HG02884 (cell line): Measurements from ENCODE around the gene SETD1B.
"Not testable (repeated sequence)": the region's sequence is repeated elsewhere in the genome, so short reads cannot be mapped to it uniquely, and the experiment has no call there.

ENCODE experiments used
- ATAC-seq: cut with Tn5 transposase; IDR thresholded peaks from one replicate; pipeline ENCODE4 v1.9.1; 2021; ENCODE audit warnings: mild to moderate bottlenecking, moderate library complexity; ENCODE audit not compliant: unreplicated experiment

The SETD1B gene

GRCh38 chr12:121845701-121846100, 41.9 kb downstream of the SETD1B start:
- ATAC-seq: no peak

DNA sequence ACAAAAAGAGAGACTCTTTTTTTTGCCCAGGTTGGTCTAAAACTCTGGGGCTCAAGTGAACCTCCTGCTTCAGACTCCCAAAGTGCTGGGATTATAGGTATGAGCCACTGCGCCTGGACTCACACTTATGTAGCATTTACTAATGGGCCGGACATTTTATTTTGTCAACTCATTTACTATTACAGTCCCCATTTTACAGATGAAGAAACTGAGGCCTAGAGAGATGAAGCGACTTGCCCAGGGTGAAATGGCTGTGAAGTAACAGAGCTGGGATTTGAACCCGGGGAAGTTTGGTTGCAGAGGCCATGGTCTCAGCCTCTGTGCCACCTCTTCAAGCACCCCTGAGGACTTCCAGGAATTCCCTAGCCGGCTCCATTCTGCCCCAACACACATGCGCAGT, 45.4 kb downstream of the SETD1B start:
- no peak for ATAC-seq

DNA sequence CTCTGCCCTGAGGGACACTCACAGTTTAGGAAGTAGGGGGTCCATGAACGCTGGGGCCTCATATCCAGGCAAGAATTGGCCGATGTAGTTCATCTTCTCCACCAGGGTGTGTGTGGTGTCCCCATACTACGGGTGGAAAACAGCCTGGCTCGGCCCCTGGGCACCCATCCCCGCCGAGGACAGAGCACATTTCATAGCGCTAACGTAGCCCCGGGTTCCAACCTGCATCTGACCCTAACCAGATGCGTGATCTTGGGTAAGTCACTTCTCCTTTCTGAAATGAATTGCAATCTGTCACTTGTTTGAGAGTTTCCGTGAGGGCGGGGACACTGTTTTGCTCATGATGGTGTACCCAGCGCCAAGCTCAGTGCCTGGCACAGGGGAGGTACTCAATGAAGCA, 45.9 kb downstream of the SETD1B start:
- no peak for ATAC-seq

- not testable (repeated sequence) for ATAC-seq
Observed at GRCh38 chr12:121852392-121852791, 48.6 kb downstream of the SETD1B start.

- ATAC-seq: no peak
Observed at GRCh38 chr12:121857322-121858246, 53.8 kb downstream of the SETD1B start.

- no peak for ATAC-seq
Observed at GRCh38 chr12:121858318-121858661, 54.5 kb downstream of the SETD1B start.

DNA sequence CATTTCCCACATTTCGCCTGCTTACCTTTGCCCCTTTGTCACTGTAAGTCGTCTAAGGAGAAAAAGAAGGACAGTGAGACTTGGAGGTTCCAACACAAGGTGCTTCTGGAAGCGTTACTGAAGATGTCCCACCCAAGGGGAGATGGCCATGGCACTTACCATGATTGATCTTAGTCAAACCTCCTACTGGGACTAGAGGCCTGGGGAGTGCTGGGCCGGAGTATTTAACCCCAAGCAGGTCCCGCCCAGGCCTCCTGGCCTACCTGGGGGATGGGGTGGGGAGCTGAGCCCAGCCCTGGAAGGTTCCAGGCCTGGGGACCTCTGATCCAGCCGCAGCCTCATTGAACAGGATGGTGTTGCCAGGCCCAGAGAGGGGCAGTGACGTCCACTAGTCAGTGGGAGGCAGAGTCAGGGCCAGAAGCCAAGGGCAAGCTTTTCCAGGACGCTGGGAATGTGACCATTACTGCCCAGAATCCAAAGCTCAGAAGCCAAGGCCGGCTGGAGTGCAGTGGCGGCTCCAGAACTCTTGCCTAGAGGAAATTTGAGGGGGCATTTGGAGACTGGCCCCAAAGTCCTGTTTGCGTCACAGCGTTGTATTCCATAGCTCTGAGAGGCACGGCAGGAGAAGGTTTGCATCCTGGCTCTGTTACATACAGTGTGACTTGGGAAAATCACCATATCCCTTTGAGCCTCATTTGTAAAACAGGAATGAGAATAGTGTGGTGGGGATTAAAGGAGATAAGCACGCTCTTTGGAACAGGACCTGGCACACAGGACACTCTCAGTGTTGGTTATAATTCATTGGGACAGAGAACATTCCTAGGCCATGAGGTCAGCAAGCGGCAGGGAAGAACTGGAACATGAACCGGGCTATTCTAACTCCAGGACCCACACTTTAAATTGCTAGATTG, 55.1 kb downstream of the SETD1B start, which contains the start of gene HPD:
TSS of gene HPD (minus strand) at position 198 of the 911 bp plus-strand sequence. CDS start at position 162, 36 bp downstream.
- ATAC-seq: no peak

DNA sequence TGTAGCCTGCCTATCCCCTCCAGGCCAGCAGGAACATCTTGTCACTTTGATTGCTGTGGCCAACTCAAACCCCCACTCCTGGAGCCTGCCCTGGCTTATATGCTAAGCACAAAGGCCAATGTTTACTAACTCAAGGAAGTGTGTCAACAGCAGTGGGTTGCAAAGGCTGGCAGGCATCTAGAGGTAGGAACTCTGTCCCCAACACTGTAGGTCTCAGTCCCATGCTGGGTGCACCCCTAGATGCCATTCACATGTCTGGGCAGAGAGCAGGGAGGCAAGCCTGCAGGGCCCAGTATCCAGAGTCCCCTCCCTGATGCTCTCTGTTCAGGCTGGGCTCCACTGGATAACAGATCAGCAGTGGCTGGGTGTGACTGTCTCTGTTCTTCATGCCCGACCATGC, 56.4 kb downstream of the SETD1B start:
- no peak for ATAC-seq

DNA sequence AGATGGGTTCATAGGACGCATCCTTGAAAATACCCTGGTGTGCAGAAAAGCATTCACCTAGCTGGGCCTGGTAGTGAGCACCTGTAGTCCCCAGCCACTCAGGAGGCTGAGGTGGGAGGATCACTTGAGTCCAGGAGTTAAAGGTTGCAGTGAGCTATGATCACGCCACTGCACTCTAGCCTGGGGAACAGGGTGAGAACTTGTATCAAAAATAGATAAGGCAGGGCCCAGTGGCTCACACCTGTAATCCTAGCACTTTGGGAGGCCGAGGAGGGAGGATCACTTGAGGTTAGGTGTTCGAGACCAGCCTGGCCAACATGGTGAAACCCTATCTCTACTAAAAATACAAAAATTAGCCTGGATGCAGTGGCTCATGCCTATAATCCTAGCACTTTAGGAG, 56.9 kb downstream of the SETD1B start:
- ATAC-seq: not testable (repeated sequence)

- ATAC-seq: no peak
Observed at GRCh38 chr12:121861636-121862254, 57.9 kb downstream of the SETD1B start.

DNA sequence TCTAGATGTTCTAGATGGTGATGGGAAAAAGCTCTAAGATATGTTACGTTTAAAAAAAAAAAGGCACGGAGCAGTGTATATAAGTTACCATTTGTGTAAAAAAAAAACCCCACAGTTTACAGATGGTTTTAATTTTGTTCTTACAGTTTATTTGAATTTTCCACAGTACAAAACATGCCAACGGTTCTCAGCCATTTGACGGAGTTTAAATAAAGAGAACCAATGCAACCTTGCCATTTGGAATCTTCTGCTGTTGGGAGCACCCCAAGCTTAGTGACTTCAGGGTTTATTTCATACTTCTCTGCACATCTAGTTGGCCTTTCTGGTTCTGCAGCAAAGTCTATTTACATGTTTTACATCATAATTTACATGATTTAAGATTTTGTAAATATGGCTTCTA, 62.5 kb downstream of the SETD1B start:
- ATAC-seq: no peak

DNA sequence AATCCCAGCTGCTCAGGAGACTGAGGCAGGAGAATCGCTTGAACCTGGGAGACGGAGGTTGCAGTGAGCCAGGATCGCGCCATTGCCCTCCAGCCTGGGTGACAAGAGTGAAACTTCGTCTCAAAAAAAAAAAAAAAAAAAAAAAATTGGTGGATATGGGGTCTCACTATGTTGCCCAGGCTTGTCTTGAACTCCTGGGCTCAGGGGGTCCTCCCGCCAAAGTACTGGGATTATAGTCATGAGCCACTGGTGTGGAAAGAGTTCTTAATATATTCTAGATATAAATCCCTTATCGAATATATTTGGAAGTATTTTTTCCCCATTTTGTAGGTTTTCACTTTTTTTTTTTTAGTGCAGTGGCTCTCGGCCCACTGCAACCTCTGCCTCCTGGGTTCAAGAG, 65.4 kb downstream of the SETD1B start:
- ATAC-seq: not testable (repeated sequence)

- no peak for ATAC-seq
Observed at GRCh38 chr12:121871467-121871866, 67.7 kb downstream of the SETD1B start.

GRCh38 chr12:121872546-121873215, 68.9 kb downstream of the SETD1B start:
- no peak for ATAC-seq

DNA sequence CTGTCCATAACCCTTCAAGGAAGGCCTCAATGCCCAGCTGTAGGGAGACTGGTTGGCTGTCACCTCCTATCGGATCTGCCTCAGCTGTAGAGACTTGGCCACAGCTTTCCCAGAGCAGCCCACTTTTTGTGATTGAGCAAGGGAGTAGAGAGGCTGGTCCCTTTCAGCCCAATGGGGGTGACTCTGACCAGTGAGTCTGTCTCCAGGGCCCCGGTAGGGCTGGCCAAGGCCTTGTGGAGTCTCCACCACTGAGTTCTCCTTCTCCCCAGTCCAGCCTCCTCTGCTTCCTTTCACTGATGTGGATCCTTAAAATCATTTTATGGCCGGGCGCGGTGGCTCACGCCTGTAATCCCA, 69.4 kb downstream of the SETD1B start:
- ATAC-seq: no peak

GRCh38 chr12:121874071-121874470, 70.3 kb downstream of the SETD1B start:
- ATAC-seq: no peak

- no peak for ATAC-seq
Observed at GRCh38 chr12:121875582-121875981, 71.8 kb downstream of the SETD1B start.

DNA sequence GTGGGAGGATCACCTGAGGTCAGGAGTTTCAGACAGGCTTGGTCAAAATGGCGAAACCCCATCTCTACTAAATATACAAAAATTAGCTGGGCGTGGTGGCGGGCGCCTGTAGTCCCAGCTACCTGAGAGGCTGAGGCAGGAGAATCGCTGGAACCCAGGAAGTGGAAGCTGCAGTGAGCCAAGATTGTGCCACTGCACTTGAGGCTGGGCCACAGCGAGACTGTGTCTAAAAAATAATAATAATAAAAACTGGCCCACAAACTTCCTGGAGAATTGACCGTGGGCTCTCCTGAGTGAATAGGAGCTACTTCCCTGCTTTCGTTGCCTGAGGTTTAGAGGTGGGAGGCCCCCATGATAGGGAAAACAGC, 72.3 kb downstream of the SETD1B start:
- not testable (repeated sequence) for ATAC-seq
